ENCODE measurements around the gene SCN5A. TPM values are rescaled to one million over a fixed set of nuclear protein-coding genes. Genes with fewer than 3 reads are reported as not detected.

SCN5A gene
- total and polyA plus RNA-seq, 2 of the 8 experiments (the other 6 are each of a cell fraction or from before 2014, with no cell fraction given) = 4.8 to 11.4 TPM

- Histone ChIP-seq H2AK5ac (ENCODE audit: low read depth, low read length) (no peak overlapping the region), H3K36me3 (ENCODE audit: control insufficient read depth in 2 of 4, insufficient read depth in 4 of 4, low read length in 3 of 4) (no peaks in the 10 kb centered on the region), H3K56ac (replicated peaks; ENCODE audit: insufficient read length, low read depth, low read length) (no peak overlapping the region), H3K4ac (replicated peaks; ENCODE audit: insufficient read length, low read depth, low read length) (no peak overlapping the region), H3K4me1 (replicated peaks in 1 of 4; ENCODE audit: control insufficient read depth in 3 of 4, insufficient read depth in 4 of 4, low read length in 3 of 4) (peaks cover 4 to 8% (median 5%) of the 10 kb centered on the region in 4 experiments), H3K4me2 (ENCODE audit: insufficient read depth in 1 of 2, low read depth in 2 of 2, low read length in 2 of 2) (no peak overlapping the region), H3K79me1 (ENCODE audit: low read depth, low read length) (no peaks in the 10 kb centered on the region), H2BK5ac (ENCODE audit: low read depth, low read length) (no peak overlapping the region), H2BK20ac (ENCODE audit: low read length) (no peak overlapping the region), H3K23me2 (ENCODE audit: low read depth, low read length) (no peaks in the 10 kb centered on the region), H4K91ac (replicated peaks; ENCODE audit: insufficient read length, low read length) (no peak overlapping the region), H2BK120ac (replicated peaks; ENCODE audit: low read depth, low read length) (no peak overlapping the region), H2BK12ac (ENCODE audit: low read depth, low read length) (no peak overlapping the region), H2BK15ac (ENCODE audit: low read length) (no peak overlapping the region), H3K79me2 (ENCODE audit: control insufficient read depth in 1 of 2, insufficient read depth in 2 of 2, low read length in 2 of 2) (no peaks in the 10 kb centered on the region), H3K9ac (replicated peaks in 1 of 4; ENCODE audit: extremely low read depth in 1 of 4, low read depth in 3 of 4, low read length in 3 of 4) (no peak overlapping the region), H3K9me3 (ENCODE audit: insufficient read depth in 2 of 2, low read depth in 1 of 2, low read length in 1 of 2) (no peaks in the 10 kb centered on the region), H3K14ac (ENCODE audit: insufficient read length) (no peak overlapping the region), H4K20me1 (replicated peaks in 1 of 2; ENCODE audit: control insufficient read depth in 1 of 2, insufficient read depth in 2 of 2, low read length in 2 of 2) (no peaks in the 10 kb centered on the region), H3K27me3 (replicated peaks in 1 of 4; ENCODE audit: control insufficient read depth in 3 of 4, extremely low read depth in 1 of 4, insufficient read depth in 3 of 4, low read length in 3 of 4) (no peaks in the 10 kb centered on the region), H3K23ac (ENCODE audit: insufficient read length) (no peak overlapping the region), H3K27ac (ENCODE audit: low read depth, low read length) (no peak overlapping the region), H3K4me3 (ENCODE audit: extremely low read depth in 1 of 4, insufficient read depth in 2 of 4, low read depth in 3 of 4, low read length in 4 of 4) (no peak overlapping the region), H4K5ac (ENCODE audit: insufficient read length, low read depth, low read length) (no peak overlapping the region), H2AFZ (ENCODE audit: low read length) (no peak overlapping the region), H4K8ac (ENCODE audit: extremely low read depth, insufficient read depth, low read length) (no peak overlapping the region), H3K18ac (ENCODE audit: extremely low read depth, low read length) (no peak overlapping the region)
- ChIA-PET CTCF (ENCODE audit: partially characterized antibody) (interaction anchor here (0.8 to 30.9 kb wide), 8 partner anchors 12 to 91 kb away, joined by 3 to 538 read pairs (median 5); partner anchors contain the start of gene SCN5A), POLR2A (ENCODE audit: partially characterized antibody) (interaction anchor here (0.6 to 1.4 kb wide), 2 partner anchors 10 to 31 kb away, joined by 3 to 4 read pairs; no protein-coding TSS in a partner anchor)
- DNase-seq (ENCODE audit: low read depth in 1 of 2, low spot score in 2 of 2) = no peak
- 81% methylated on average over 4 of the region's 4 CpGs; no CpG with 5 or more reads in 1 of the 2 experiments for WGBS, 2 experiments (ENCODE audit: extremely low coverage in 1 of 2, insufficient coverage in 1 of 2, insufficient read length in 1 of 2, insufficient replicate concordance in 2 of 2, low coverage in 1 of 2, low lambda C conversion rate in 2 of 2, missing lambda C conversion rate in 1 of 2)
- no peak for FAIRE-seq
- TF ChIP-seq RXRA (IDR thresholded peaks at IDR 0.05; ENCODE audit: insufficient read depth, low read depth, low read length) = no peak
- TF ChIP-seq BCL11A (IDR thresholded peaks at IDR 0.05; ENCODE audit: low read depth in 2 of 2, low read length in 2 of 2) = no peak
- TF ChIP-seq E2F6 (IDR thresholded peaks at IDR 0.05) = no peak
- TF ChIP-seq KDM5A (IDR thresholded peaks at IDR 0.05; ENCODE audit: low read length) = no peak
- no peak for TF ChIP-seq MAX (IDR thresholded peaks at IDR 0.05)
- no peak for TF ChIP-seq ASH2L (IDR thresholded peaks at IDR 0.05; ENCODE audit: low read length)
These were observed 37.6 kb downstream of the SCN5A start for GRCh38 chr3:38611866-38612265.
